OCI-LY3 (cell line): ENCODE measurements around the gene SLC16A6.
"Not testable (repeated sequence)": the region's sequence is repeated elsewhere in the genome, so short reads cannot be mapped to it uniquely, and the experiment has no call there.

Experiments used
- H2AFZ ChIP-seq: fragments of 200-600, 300-600 bp; shearing (Covaris generic); 2 replicates; pipeline ENCODE4 v1.6.0; 2014; ENCODE audit warnings: antibody characterized with exemption, low read depth, low read length
- H3K27ac ChIP-seq: fragments of 200-600, 300-600 bp; sonication (generic); 2 replicates; pipeline ENCODE4 v1.5.1; 2014; ENCODE audit warnings: mild to moderate bottlenecking, low read length, moderate library complexity, mixed read lengths
- H3K27me3 ChIP-seq: fragments of 200-600, 300-600 bp; sonication (generic); 2 replicates; pipeline ENCODE4 v1.6.1; 2014; ENCODE audit warnings: low read depth, low read length, mixed read lengths
- H3K36me3 ChIP-seq: fragments of 200-600, 300-600 bp; sonication (generic); replicated peaks from 2 replicates; pipeline ENCODE3; 2014; ENCODE audit warnings: low read depth, low read length, mixed read lengths
- H3K4me1 ChIP-seq: fragments of 300-600, 200-600 bp; sonication (generic); 2 replicates; pipeline ENCODE4 v1.6.1; 2014; ENCODE audit warnings: low read length, mixed read lengths
- H3K4me2 ChIP-seq: fragments of 200-600, 300-600 bp; sonication (generic); 2 replicates; pipeline ENCODE4 v1.6.1; 2014; ENCODE audit warnings: low read length, mixed read lengths
- H3K4me3 ChIP-seq: fragments of 300-600, 200-600 bp; sonication (generic); 2 replicates; pipeline ENCODE4 v1.5.1; 2014; ENCODE audit warnings: antibody characterized with exemption, mild to moderate bottlenecking, low read length, moderate library complexity
- H3K79me2 ChIP-seq: fragments of 300-600, 200-600 bp; shearing (Covaris generic); 2 replicates; pipeline ENCODE4 v1.6.1; 2014; ENCODE audit warnings: mild to moderate bottlenecking, low read length, mixed read lengths
- H3K9ac ChIP-seq: fragments of 300-600, 200-600 bp; shearing (Covaris generic); 2 replicates; pipeline ENCODE4 v1.6.0; 2014; ENCODE audit warnings: mild to moderate bottlenecking, low read length, moderate library complexity
- H3K9me3 ChIP-seq: fragments of 200-600, 300-600 bp; shearing (Covaris generic); 2 replicates; pipeline ENCODE4 v1.6.1; 2014; ENCODE audit warnings: low read length, mixed read lengths; ENCODE audit not compliant: insufficient read depth
- H4K20me1 ChIP-seq: fragments of 200-600, 300-600 bp; sonication (generic); 2 replicates; pipeline ENCODE4 v1.6.1; 2016; ENCODE audit warnings: low read length, mixed read lengths; ENCODE audit not compliant: insufficient read depth
- CTCF ChIP-seq: fragments of 200-600, 300-600 bp; sonication (generic); IDR thresholded peaks from 2 replicates; pipeline ENCODE4 v1.5.1; 2014; ENCODE audit warnings: antibody characterized with exemption, low read length, low read depth
- EZH2phosphoT487 ChIP-seq: fragments of 200-600 bp; shearing (Covaris generic); IDR thresholded peaks from 2 replicates; pipeline ENCODE4 v1.6.1; 2018; ENCODE audit warnings: antibody characterized with exemption, mixed run types, low read depth

Gene SLC16A6

DNA sequence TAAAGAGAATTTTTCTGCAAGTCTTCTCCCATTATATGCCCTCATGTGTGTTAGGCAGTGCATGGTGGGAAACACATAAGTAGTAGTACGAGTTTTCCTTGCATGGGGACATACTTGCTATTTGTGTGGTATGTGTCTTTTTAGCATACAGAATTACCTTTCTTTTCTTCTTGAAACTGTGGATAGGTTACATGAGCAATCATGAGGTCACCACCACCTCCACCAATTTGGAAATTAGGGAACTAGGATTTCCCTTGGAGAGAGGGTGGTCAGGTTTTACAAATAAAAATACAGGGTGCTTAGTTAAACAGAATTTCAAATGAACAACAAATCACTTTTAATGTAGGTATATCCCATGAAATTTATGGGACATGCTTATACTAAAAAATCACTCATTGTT, 59.4 kb downstream of the SLC16A6 start:
- no peak overlapping the region for H2AFZ ChIP-seq
- no peaks in the 10 kb centered on the region for H3K79me2 ChIP-seq
- H3K4me3 ChIP-seq = no peak overlapping the region
- no peaks in the 10 kb centered on the region for H3K36me3 ChIP-seq
- TF ChIP-seq CTCF = no peak
- no peak for TF ChIP-seq EZH2phosphoT487
- no peak overlapping the region for H3K27ac ChIP-seq
- no peak overlapping the region for H3K9ac ChIP-seq
- no peaks in the 10 kb centered on the region for H3K9me3 ChIP-seq
- no peak overlapping the region for H3K4me2 ChIP-seq
- H3K27me3 ChIP-seq = no peaks in the 10 kb centered on the region
- H4K20me1 ChIP-seq = no peaks in the 10 kb centered on the region
- H3K4me1 ChIP-seq = peaks cover 15% of the 10 kb centered on the region

DNA sequence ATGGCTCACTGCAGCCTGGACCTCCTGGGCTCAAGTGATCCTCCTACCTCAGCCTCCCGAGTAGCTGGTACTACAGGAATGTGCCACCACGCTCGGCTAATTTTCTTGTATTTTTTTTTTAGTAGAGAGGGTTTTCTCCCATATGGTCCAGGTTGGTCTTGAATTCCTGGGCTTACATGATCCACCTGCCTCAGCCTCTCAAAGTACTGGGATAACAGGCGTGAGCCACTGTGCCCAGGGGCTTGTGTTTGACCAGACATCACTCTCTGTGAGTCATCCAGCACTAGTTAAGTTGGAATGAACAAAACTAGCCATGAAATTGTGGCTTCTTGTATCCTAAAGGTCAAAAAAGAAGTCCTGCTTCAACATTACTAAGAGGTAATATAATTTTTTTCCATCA, 59.8 kb downstream of the SLC16A6 start:
- H3K27ac ChIP-seq, H3K27me3 ChIP-seq, H2AFZ ChIP-seq, H3K9me3 ChIP-seq, H4K20me1 ChIP-seq, H3K36me3 ChIP-seq, H3K79me2 ChIP-seq, H3K4me3 ChIP-seq, H3K9ac ChIP-seq, H3K4me2 ChIP-seq: not testable (repeated sequence)
- peaks cover 13% of the 10 kb centered on the region for H3K4me1 ChIP-seq

DNA sequence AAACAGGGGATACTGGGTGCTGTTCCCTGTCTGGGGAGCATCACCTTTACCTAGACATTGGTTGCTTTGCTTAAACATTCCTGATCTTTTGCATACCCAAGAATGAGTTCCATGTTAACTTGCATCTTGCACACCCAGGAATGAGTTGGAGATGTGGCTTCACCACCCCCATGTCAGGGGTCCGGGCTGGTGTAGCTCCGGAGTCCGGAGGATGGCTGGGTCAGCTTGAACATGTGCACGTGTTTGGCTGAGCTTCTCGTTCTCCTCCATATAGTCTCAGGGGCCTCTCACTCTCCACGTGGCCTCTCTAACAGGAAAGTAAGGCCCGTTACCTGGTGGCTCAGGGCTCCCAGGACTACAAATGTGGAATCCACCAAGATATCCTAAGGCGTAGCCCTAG, 61.3 kb downstream of the SLC16A6 start:
- no peaks in the 10 kb centered on the region for H3K36me3 ChIP-seq
- no peak overlapping the region for H3K4me2 ChIP-seq
- peaks cover 1% of the 10 kb centered on the region for H3K4me1 ChIP-seq

GRCh38 chr17:68228817-68229570, 61.9 kb downstream of the SLC16A6 start:
- no peak overlapping the region for H3K4me2 ChIP-seq
- H3K27ac ChIP-seq = no peak overlapping the region

More for the DNA sequence above, 61.3 kb downstream of the SLC16A6 start:
- Histone ChIP-seq H3K4me3 (no peak overlapping the region), H3K27ac (no peak overlapping the region), H3K9me3 (no peaks in the 10 kb centered on the region), H3K79me2 (no peaks in the 10 kb centered on the region), H3K27me3 (no peaks in the 10 kb centered on the region), H4K20me1 (no peaks in the 10 kb centered on the region), H3K9ac (no peak overlapping the region), H2AFZ (no peak overlapping the region)
- TF ChIP-seq CTCF = no peak
- TF ChIP-seq EZH2phosphoT487 = no peak

DNA sequence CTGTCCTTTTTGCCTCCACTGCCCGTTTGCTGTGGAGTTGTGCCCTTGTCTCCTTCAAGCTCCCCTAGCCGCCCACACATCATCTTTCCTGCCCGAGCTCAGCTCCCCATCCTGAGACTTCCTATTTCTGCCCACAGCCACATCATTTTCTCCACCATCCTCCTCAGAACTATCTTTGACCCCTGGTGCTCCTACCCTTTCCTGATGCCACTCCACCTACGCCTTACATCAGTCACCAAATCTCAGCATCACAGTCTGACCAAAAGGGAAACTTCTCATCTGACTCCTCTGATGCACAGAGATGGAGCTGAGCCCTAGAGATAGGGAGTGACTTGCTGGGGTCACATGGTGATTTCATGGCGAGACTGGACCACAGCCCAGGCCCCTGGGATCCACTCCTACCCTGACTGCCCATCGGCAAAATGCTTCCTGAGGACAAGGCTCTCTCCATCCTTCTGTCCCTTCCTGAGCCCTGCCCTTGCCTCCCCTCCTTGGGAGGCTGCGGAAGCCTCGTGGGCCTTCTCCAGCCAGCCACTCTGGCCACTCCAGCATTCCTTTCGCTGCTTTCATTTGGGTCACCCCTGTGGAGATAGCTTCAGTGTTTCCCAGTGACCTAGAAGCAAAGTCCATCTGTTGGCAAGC, 62.8 kb downstream of the SLC16A6 start:
- not testable (repeated sequence) for H3K27me3 ChIP-seq, H3K79me2 ChIP-seq, H3K4me2 ChIP-seq, H4K20me1 ChIP-seq, H3K4me3 ChIP-seq, H2AFZ ChIP-seq, H3K4me1 ChIP-seq, H3K27ac ChIP-seq, H3K36me3 ChIP-seq, H3K9ac ChIP-seq, H3K9me3 ChIP-seq

More at GRCh38 chr17:68228817-68229570, 61.9 kb downstream of the SLC16A6 start:
- Histone ChIP-seq H3K4me1 (no peaks in the 10 kb centered on the region), H3K27me3 (no peaks in the 10 kb centered on the region), H3K9ac (no peak overlapping the region), H2AFZ (no peak overlapping the region), H3K9me3 (no peaks in the 10 kb centered on the region), H3K36me3 (no peaks in the 10 kb centered on the region), H3K4me3 (no peak overlapping the region), H3K79me2 (no peaks in the 10 kb centered on the region), H4K20me1 (no peaks in the 10 kb centered on the region)
- TF ChIP-seq EZH2phosphoT487 (no peak), CTCF (no peak)

GRCh38 chr17:68225055-68225454, 65.9 kb downstream of the SLC16A6 start:
- not testable (repeated sequence) for H3K79me2 ChIP-seq, H3K27me3 ChIP-seq, H2AFZ ChIP-seq, H3K27ac ChIP-seq, H3K36me3 ChIP-seq, H3K4me2 ChIP-seq, H3K9ac ChIP-seq, H3K9me3 ChIP-seq, H3K4me1 ChIP-seq, H4K20me1 ChIP-seq, H3K4me3 ChIP-seq
